Sigmoid colon (tissue), 3 donors: ENCODE results near the gene PPP1R12B.

Source experiments
- POLR2A ChIP-seq, 2 donors: fragments of 450-650 bp; IDR thresholded peaks; one replicate each; pipeline ENCODE4 v1.6.1; 2016; ENCODE audit warnings: antibody characterized with exemption in 2 of 2, mild to moderate bottlenecking in 2 of 2, moderate library complexity in 2 of 2
- TF ChIP-seq, protein P1 (sequence below), 4 experiments: fragments of 450-650 bp in 3 of 4; fragments of 200-600 bp in 1 of 4; IDR thresholded peaks; one replicate each; pipeline ENCODE4 v1.5.1; 2016 to 2019; ENCODE audit warnings: antibody characterized with exemption in 4 of 4, mild to moderate bottlenecking in 3 of 4, moderate library complexity in 2 of 4

DNA sequence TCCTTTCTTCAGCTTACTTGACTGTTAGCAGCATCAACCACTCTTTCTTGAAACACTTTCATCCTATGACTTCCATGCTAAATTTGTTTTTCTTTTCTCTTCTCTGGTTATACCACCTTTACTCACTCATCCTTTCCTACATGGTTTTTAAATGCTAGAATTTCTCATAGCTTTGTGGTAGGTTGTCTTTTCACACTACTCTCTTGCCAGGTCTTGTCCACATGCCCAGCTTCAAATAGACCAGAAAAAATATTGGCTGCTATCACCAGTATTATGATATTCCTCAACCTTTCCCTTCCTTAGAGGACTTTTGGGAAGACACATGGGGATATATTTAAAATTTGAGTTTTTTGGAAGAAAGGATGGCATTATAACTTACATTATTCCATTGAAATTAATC is 48.8 kb downstream of the PPP1R12B start:
- TF ChIP-seq, protein P1, sequence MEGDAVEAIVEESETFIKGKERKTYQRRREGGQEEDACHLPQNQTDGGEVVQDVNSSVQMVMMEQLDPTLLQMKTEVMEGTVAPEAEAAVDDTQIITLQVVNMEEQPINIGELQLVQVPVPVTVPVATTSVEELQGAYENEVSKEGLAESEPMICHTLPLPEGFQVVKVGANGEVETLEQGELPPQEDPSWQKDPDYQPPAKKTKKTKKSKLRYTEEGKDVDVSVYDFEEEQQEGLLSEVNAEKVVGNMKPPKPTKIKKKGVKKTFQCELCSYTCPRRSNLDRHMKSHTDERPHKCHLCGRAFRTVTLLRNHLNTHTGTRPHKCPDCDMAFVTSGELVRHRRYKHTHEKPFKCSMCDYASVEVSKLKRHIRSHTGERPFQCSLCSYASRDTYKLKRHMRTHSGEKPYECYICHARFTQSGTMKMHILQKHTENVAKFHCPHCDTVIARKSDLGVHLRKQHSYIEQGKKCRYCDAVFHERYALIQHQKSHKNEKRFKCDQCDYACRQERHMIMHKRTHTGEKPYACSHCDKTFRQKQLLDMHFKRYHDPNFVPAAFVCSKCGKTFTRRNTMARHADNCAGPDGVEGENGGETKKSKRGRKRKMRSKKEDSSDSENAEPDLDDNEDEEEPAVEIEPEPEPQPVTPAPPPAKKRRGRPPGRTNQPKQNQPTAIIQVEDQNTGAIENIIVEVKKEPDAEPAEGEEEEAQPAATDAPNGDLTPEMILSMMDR (IDR thresholded peaks at IDR 0.05) = no peak
- TF ChIP-seq POLR2A (IDR thresholded peaks at IDR 0.05) = no peak
